LNCAP (cell line): ENCODE measurements around the gene RHOH.

Experiments used
- TF ChIP-seq, protein P1 (sequence below): fragments of 450-650 bp; IDR thresholded peaks from 2 replicates; pipeline ENCODE4 v1.5.1; 2017; ENCODE audit warnings: mild to moderate bottlenecking

Gene RHOH

DNA sequence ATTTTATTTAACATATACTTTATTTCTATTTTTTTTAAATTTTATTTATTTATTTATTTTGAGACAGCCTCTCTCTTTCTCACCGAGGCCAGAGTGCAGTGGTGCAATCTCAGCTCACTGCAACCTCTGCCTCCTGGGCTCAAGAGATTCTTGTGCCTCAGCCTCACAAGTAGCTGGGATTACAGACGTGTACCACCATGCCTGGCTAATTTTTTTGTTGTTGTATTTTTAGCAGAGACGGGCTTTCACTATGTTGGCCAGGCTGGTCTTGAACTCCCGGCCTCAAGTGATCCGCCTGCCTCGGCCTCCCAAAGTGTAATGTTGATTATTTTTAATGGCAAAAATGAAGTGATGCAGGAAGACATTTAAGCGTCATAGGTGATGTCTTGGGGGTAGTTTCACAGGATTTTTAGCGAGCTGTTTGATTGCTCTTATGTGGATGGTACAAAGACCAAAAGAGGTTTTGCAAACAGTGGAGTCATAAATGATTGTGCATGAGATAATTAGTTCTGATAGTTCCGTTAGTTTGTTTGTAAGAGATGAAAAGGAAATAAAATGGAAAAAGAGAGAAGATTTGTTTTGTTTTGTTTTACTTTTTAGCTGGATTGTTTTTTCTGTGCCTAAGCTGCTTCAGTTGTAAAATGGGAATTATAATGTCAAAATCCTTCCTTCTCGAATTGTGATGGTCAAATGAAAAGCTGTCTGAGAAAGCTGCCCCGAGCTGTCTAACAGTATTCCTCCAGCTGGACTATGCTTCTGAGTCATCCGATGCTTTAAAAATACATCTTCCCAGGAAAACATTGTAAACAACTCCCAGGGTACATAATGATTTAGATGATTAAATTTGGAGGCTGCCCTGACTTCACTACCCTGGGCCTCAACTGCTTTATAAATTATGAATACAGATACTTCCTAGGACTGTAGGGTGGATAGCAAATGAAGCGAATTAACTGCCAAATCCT, 14.7 kb downstream of the RHOH start:
- TF ChIP-seq, protein P1, sequence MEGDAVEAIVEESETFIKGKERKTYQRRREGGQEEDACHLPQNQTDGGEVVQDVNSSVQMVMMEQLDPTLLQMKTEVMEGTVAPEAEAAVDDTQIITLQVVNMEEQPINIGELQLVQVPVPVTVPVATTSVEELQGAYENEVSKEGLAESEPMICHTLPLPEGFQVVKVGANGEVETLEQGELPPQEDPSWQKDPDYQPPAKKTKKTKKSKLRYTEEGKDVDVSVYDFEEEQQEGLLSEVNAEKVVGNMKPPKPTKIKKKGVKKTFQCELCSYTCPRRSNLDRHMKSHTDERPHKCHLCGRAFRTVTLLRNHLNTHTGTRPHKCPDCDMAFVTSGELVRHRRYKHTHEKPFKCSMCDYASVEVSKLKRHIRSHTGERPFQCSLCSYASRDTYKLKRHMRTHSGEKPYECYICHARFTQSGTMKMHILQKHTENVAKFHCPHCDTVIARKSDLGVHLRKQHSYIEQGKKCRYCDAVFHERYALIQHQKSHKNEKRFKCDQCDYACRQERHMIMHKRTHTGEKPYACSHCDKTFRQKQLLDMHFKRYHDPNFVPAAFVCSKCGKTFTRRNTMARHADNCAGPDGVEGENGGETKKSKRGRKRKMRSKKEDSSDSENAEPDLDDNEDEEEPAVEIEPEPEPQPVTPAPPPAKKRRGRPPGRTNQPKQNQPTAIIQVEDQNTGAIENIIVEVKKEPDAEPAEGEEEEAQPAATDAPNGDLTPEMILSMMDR: no peak

DNA sequence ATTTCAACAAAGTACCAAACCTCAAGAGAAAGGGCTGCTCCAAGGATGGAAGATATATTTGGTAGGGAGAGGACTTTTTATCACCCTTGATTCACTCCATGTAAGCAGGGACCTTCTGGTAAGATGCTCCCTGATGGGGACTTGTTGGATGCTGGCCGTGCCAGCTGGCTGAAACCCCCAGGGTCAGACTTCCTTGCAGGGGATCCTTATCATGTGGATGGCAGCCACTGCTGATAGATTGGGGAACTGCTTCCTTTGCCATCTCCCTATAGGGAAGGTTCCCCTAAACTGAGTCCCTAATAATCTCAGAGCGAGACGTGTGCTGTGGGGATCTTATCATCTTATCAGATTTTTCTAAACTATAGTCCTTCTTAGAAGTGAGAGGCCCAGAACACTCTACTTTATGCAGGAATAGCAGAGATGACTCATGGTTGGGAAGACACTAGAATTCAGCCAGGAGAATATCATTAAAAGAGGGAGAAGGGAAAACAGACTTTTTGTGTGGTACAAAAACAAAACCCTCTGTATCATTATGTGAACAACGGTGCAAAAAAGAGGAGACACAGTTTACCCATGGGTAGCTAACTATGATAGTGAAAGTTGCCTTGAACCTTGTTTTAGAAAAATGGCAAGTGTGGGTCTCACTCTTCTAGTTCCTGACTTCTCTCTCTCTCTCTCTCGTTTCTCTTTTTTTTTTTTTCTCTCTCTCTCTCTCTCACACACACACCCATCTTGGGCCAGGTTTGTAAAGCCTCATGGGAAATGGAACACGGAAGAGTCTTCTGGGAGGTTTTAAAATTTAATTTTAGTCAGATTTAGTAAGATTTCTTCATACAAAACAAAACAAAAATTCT, 16.1 kb downstream of the RHOH start:
- TF ChIP-seq, protein P1: no peak

DNA sequence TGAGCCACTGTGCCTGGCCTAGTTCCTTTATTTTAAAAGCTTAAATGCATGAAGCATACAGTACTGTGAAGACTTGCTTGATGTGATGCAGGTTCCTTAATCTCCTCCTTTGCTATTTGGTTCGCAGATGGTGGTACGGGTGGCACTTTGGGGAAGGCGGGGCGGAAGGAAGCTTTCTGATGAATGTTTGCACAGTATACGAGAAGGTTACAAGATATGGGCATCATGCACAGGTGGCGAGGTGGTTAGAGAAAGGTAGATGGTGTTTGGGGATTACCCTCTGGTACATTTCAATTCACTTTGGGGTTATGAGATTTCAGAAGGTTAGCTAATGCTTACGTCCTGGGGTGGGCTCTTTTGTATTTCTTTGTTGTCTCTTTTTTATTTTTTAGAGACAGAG, 17.2 kb downstream of the RHOH start:
- TF ChIP-seq, protein P1: no peak

DNA sequence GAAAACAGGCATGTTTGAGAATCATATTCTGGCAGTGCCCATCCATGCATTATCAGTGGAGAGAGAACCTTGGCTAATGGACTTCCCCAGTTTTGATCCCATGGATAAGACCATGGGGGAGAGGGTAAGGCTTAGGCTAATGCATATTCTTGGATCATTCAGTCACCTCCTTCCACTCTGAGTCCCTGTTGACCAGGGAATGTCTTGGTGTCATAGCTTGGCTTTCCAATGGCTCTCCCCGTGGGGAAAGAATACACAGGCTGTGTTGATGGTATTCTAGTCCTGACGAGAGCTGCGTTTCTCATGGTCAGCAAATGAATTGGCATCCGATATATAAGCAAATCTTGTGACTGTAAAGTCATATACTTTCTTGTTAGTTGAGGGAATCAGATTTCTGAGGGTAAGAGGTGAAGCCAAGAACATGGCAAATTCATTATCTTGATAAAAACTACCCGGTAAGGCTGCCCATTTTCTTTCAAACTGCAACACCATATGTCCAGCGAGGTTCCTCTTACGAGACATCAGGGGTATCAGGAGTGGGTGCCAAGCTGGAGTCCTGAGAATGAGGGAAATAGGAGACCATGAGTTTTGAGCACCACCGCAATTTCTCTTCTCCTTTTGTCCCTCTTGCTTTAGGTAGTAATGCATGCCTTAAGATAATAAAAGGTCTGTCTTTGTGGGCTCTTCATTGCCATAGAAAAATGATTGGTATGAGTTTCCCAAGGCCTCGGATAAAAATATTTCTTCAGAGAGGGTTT, 18.0 kb downstream of the RHOH start:
- TF ChIP-seq, protein P1: no peak

DNA sequence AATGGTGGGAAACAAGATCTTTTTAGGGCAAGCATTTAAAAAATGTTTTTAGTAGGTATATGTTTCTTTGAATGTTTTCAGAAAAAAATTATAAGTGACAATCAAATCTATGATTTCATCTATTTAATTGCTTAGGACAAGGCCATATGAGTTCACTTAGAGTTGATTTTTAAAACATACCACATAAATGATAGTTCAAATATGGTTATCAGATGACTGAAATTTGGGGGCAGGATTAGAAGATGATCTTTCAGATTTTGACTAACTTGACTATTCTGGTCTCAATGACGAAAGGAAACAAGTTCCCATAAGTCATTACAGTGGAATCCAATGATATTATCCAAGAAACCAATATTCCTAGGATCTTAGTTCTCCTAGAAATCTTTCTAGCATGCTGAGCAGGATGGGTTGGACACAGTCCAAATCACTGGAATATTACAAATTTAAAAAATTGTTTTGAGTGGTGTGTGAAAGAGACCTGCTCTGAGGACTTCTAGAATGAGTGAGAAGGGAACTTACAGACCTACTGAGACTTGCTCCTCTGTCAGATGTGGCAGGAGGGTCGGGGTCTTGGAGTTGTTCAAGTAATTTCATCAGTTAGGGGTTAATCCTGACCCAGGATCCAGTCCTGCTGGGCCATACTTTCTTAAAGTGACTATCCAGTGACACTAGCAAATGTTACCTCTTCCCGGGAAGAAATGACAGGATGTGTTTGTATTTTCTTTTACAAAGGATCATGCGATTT, 20.0 kb downstream of the RHOH start:
- TF ChIP-seq, protein P1: no peak

DNA sequence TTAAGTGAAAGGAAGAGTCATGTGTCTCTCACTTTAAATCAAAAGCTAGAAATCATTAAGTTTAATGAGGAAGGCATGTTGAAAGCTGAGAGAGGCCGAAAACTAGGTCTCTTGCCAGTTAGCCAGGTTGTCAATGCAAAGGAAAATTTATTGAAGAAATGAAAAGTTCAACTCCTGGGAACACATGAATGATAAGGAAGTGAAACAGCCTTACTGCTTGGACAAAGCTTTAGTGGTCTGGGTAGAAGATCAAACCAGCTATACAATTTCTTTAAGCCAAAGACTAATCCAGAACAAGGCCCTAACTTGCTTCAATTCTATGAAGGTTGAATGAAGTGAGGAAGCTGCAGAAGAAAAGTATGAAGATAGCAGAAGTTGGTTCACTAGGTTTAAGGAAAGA, 24.9 kb downstream of the RHOH start:
- TF ChIP-seq, protein P1: no peak

DNA sequence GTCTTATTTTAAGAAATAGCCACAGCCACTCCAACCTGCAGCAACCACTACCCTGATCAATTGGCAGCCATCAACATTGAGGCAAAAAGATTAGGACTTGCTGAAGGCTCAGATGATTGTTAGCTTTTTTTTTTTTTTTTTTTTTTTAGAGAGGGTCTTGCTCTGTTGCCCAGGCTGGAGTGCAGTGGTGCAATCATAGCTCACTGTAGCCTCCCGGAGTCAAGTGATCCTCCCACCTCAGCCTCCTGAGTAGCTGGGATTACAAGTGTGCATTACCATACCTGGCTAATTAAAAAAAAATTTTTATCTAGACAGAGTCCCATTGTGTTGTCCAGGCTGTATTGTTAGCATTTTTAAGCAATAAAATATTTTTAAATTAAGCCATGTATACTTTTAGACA, 26.5 kb downstream of the RHOH start:
- TF ChIP-seq, protein P1: no peak
